ENCODE measurements around the gene CEACAM16.

The CEACAM16 gene

GRCh38 chr19:44744871-44745332 lies 46.0 kb downstream of the CEACAM16 start:
- DNase-seq (ENCODE audit: extremely low read depth, low read depth), result no peak
- TF ChIP-seq CTCF (IDR thresholded peaks at IDR 0.05; ENCODE audit: low read depth, low read length), result no peak

DNA sequence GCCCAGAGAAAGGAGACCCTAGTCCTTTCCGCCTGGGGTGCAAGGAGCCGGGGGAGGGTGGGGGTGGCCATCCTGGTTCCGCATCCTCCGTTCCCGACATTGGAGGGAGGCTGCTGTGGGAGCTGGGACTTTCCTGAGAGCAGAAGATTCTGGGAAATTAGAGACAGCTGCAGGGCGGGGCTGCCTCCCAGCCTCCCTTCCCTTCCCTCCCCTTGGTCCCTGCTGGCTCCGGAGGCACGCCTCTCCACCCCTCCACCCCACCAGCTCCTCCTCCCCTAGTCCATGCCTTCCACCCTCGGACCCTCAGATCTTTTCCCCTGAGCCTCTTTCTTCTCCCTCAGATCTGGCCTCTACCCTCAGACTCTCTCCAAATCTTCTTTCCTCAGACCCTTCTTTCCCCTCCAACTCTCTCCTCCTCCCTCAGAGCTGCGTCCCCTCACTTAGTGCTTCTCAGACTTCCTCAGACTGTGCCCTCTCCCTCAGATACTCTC lies 46.4 kb downstream of the CEACAM16 start:
- TF ChIP-seq CTCF (IDR thresholded peaks at IDR 0.05; ENCODE audit: low read depth, low read length), result no peak
- peak; percentile 74 for DNase-seq (ENCODE audit: extremely low read depth, low read depth)

- TF ChIP-seq CTCF (IDR thresholded peaks at IDR 0.05; ENCODE audit: low read depth, low read length), result no peak
- no peak for DNase-seq (ENCODE audit: extremely low read depth, low read depth)
Observed at GRCh38 chr19:44745887-44746600, 47.1 kb downstream of the CEACAM16 start.

GRCh38 chr19:44746616-44746945 lies 47.6 kb downstream of the CEACAM16 start:
- TF ChIP-seq CTCF (IDR thresholded peaks at IDR 0.05; ENCODE audit: low read depth, low read length), result no peak
- DNase-seq (ENCODE audit: extremely low read depth, low read depth), result no peak

DNA sequence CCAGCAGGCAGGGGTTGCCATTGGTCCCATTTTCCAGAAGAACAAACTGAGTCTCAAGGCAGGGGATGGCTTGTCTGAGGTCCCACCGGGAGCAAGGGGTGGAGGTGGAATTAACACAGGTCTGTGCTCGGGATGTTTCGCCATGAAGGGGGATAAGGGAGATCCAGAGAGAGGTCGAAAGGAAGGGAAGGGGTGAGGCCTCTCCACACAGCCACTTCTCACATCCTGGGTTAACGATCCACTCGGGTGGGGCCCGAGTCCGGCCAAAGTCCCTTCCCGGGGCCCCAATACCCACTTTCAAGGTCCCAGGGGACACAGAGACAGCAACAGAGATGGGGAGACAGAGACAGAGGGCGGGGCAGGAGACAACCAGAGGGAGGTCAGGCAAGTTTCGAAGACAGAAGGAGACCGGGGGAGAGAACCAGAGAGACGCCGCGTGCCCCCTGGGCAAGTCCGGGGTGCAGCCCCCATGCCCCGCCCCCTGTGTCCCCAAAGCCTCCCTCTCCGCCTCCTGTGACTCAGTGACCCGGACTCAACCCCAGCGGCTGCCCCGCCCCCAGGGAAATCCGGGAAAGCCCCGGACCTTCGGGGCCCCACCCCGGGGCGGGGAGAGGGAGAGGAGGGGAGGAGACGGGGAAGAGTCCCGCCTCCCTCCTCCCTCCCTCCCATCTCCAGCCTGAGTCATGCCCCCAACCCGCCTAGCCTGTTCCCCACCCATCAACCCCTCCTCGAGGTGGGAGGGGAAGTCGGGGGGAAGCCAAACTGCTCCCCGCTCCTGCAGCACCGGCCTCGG lies 48.2 kb downstream of the CEACAM16 start:
- peak; percentile 94 for DNase-seq (ENCODE audit: extremely low read depth, low read depth)
- no peak for TF ChIP-seq CTCF (IDR thresholded peaks at IDR 0.05; ENCODE audit: low read depth, low read length)

- no peak for DNase-seq (ENCODE audit: extremely low read depth, low read depth)
- TF ChIP-seq CTCF (IDR thresholded peaks at IDR 0.05; ENCODE audit: low read depth, low read length), result no peak
Observed at GRCh38 chr19:44747739-44748425, 48.9 kb downstream of the CEACAM16 start.

Measured in AG09319 (cell line).